Measurements from ENCODE around the gene MYO1C. TPM values are rescaled to one million over a fixed set of nuclear protein-coding genes. Genes with fewer than 3 reads are reported as not detected.

MYO1C gene
- total and polyA plus RNA-seq, 2 of the 8 experiments (the other 6 are each of a cell fraction or from before 2014, with no cell fraction given) = 40.1 to 78.6 TPM

DNA sequence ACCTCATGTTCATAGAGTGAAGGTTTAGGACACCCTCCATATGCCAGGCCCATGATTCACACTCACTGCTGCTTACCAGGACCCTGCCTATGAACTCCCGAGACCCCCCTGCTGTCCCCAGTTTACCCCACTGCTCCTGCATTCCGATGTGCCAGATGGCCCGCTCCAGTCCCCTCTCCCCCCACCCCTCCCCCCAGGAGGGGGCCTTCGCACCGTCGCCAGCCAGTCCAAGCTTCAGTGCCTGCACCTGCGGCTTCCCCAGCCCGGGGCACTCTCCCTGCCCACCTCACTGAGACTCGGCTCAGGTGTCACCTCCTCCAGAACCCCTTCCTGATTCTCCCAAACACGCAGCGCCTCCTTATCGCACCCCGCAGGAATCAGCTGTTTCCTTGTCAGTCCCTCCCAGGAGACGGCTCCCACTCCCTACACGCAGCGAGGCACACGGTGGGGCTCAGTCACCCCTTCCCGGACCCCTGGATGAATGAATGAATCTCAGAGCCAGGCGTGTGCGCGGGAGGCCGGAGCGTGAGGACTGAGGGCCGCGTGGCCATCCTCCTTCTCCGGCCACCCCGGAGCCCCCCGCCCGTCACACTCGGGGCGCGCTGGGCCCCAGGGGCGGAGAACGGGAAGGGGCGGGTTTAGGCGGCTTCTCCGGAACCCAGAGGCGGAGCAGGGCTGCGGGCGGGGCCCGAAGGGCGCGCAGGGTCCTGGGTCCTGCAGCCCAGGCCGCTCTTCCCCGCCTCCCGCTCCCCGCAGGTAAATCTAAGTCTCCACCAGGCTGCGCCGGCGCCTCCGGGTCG is 1.6 kb downstream of the MYO1C start (continued):
- TF ChIP-seq JUND (IDR thresholded peaks at IDR 0.05; ENCODE audit: low read length) = no peak
- no peak for TF ChIP-seq EZH2 (IDR thresholded peaks at IDR 0.05; ENCODE audit: low read depth, low read length, severe bottlenecking)
- 0 out of 2 replicates have a peak, but pooled peaks have one; percentile 15 for TF ChIP-seq TBP (IDR thresholded peaks at IDR 0.05; ENCODE audit: low read depth, low read length)
- no peak for TF ChIP-seq HDAC6 (IDR thresholded peaks at IDR 0.05; ENCODE audit: low read depth, low read length)
- TF ChIP-seq SAP30 (IDR thresholded peaks at IDR 0.05; ENCODE audit: insufficient read depth, insufficient replicate concordance, low read length) = peak; percentile 86
- peak; percentile 44 for TF ChIP-seq KDM4A (IDR thresholded peaks at IDR 0.05; ENCODE audit: low read depth, low read length, severe bottlenecking)
- no peak for TF ChIP-seq YY1 (IDR thresholded peaks at IDR 0.05; ENCODE audit: low read depth, low read length)
- no peak for TF ChIP-seq CTBP2 (IDR thresholded peaks at IDR 0.05; ENCODE audit: borderline replicate concordance, insufficient read depth, insufficient read length, low read length)
- no peak for TF ChIP-seq BCL11A (IDR thresholded peaks at IDR 0.05; ENCODE audit: low read depth in 2 of 2, low read length in 2 of 2)
- 0 out of 2 replicates have a peak, but pooled peaks have one; percentile 63 for TF ChIP-seq TCF12 (IDR thresholded peaks at IDR 0.05; ENCODE audit: low read depth, low read length)
